Activated CD4-positive, alpha-beta T cell treated with anti-CD3 and anti-CD28 coated beads, Interleukin-2, amount 10 ng/mL, durations not matched to agents 7 days and 5 days (primary cell): Measurements from ENCODE around the gene CCDC40. TPM values are rescaled to one million over a fixed set of nuclear protein-coding genes. Genes with fewer than 3 reads are reported as not detected.

ENCODE experiments used
- CTCF ChIA-PET: fragments of 350-600 bp; sonication (Branson Sonifier 250); formaldehyde crosslinking; loops from one replicate; lab custom pipeline; 2021; ENCODE audit warnings: antibody characterized with exemption; lab: Charles Lee
- POLR2A ChIA-PET: fragments of 350-600 bp; sonication (Branson Sonifier 250); formaldehyde crosslinking; loops from one replicate; lab custom pipeline; 2021; ENCODE audit warnings: antibody characterized with exemption; lab: Charles Lee
- DNase-seq: peaks from one replicate; pipeline ENCODE4 v3.0.0-alpha.2; 2020
- H3K27ac Mint-ChIP-seq: one replicate; pipeline ENCODE4 v1.8.0; 2021; ENCODE audit warnings: mild to moderate bottlenecking, moderate library complexity, mixed read lengths
- H3K27me3 Mint-ChIP-seq: one replicate; pipeline ENCODE4 v1.8.0; 2021; ENCODE audit warnings: mixed read lengths
- H3K36me3 Mint-ChIP-seq: one replicate; pipeline ENCODE4 v1.8.0; 2021; ENCODE audit warnings: low read depth, mixed read lengths
- H3K4me1 Mint-ChIP-seq: one replicate; pipeline ENCODE4 v1.8.0; 2021; ENCODE audit warnings: mixed read lengths
- H3K4me3 Mint-ChIP-seq: one replicate; pipeline ENCODE4 v1.8.0; 2021; ENCODE audit warnings: mild to moderate bottlenecking, moderate library complexity, mixed read lengths
- H3K9me3 Mint-ChIP-seq: one replicate; pipeline ENCODE4 v1.8.0; 2021; ENCODE audit warnings: mixed read lengths
- total RNA-seq, 2 experiments: library from RNA; stranded (reverse); gene quantifications; one replicate each; pipeline ENCODE4 v1.2.3, GENCODE V29; 2021

CCDC40 gene
- total RNA-seq, 2 experiments from 2014 or later: not detected

DNA sequence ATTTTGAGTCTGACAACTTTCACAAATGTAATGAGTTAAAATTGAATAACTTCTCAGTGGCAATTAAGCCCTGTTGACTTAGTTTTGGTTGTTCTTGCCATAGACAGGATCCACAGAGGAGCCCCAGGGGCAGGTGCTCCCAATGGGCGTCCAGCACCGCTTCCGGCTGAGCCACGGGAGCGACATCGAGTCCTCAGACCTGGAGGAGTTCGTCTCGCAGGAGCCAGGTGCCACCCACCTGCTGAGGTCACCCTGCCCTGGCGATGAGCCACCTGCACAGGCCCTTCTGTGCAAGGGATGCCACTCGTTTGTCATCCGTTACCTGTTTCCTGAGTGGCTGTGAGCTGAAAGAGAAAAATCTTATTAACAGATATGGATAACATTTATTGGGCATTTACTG lies 10.7 kb downstream of the CCDC40 start:
- ChIA-PET CTCF (no interaction called here), POLR2A (no interaction called here)
- H3K27me3 Mint-ChIP-seq: peaks cover 2% of the 10 kb centered on the region

DNA sequence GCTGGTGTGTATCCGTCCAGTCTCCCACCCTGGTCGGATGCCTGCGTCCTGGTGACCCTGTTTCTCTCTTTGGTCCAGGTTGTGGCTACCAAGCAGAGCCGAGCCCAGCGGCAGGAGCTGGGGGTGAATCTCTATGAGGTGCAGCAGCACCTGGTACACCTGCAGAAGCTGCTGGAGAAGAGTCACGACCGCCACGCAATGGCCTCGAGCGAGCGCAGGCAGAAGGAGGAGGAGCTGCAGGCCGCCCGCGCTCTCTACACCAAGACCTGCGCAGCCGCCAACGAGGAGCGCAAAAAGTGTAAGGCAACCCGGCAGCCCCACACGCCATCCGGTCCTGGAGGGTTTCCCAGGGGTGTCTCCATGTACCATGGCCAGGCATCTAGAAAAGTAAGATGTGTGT lies 13.5 kb downstream of the CCDC40 start:
- H3K36me3 Mint-ChIP-seq: no peaks in the 10 kb centered on the region
- DNase-seq: no peak
- no peak overlapping the region for H3K27ac Mint-ChIP-seq
- no peak overlapping the region for H3K4me3 Mint-ChIP-seq
- H3K4me1 Mint-ChIP-seq: no peaks in the 10 kb centered on the region
- CTCF ChIA-PET: interaction anchor here (0.9 kb wide), 1 partner anchor 51 kb away, joined by 3 read pairs; the partner anchor contains the start of gene GAA
- H3K9me3 Mint-ChIP-seq: no peaks in the 10 kb centered on the region
- peaks cover 2% of the 10 kb centered on the region for H3K27me3 Mint-ChIP-seq
- POLR2A ChIA-PET: no interaction called here

More for the DNA sequence above, 10.7 kb downstream of the CCDC40 start:
- Mint-ChIP-seq H3K4me3 (no peak overlapping the region), H3K36me3 (no peaks in the 10 kb centered on the region), H3K4me1 (no peaks in the 10 kb centered on the region), H3K27ac (no peak overlapping the region), H3K9me3 (no peaks in the 10 kb centered on the region)
- DNase-seq: no peak

DNA sequence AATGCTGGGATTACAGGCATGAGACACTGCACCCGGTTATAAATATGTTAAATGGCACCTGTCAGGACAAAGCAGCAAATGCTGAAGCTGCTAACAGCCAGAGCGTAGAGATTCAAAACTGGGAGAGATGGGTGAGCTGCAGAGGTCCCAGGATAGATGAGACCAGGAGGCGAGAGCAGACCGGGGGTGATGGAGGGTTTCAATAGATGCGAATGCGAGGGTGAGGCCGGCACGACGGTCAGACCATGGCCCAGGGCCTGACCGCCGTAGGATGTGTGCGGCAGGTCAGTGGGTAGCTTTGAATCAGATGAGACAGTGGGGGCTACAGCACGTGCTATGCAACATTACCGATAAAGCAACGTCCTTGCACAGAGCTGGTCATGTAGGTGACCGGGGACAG lies 14.3 kb downstream of the CCDC40 start:
- Mint-ChIP-seq H3K36me3 (no peaks in the 10 kb centered on the region), H3K27ac (no peak overlapping the region), H3K27me3 (peaks cover 3% of the 10 kb centered on the region), H3K4me3 (no peak overlapping the region), H3K9me3 (no peaks in the 10 kb centered on the region), H3K4me1 (no peaks in the 10 kb centered on the region)
- ChIA-PET CTCF (interaction anchor here (0.9 kb wide), 1 partner anchor 51 kb away, joined by 3 read pairs; the partner anchor contains the start of gene GAA), POLR2A (no interaction called here)
- DNase-seq: no peak

DNA sequence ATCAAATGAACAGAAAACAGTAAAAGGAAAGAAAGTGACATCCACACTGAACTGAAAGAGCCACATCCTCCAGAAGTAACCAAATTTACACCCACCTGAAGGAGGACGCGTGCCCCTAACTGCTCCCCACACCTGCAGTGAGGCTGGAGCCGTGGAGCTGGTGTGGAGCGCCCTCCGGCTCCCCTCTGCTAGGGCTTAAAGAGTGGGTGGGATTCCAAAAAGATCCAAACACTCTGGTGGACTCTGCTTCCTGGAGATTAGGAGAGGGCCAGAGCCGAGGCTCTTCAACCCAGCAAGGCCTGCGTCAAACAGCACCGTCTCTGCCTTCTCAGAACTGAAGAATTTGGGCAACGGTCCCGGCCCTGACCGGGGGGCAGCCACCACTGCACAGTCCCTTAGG lies 15.2 kb downstream of the CCDC40 start:
- ChIA-PET CTCF (no interaction called here), POLR2A (no interaction called here)
- no peaks in the 10 kb centered on the region for H3K36me3 Mint-ChIP-seq
- no peaks in the 10 kb centered on the region for H3K4me1 Mint-ChIP-seq
- H3K27ac Mint-ChIP-seq: no peak overlapping the region
- peaks cover 4% of the 10 kb centered on the region for H3K27me3 Mint-ChIP-seq
- H3K4me3 Mint-ChIP-seq: no peak overlapping the region
- no peaks in the 10 kb centered on the region for H3K9me3 Mint-ChIP-seq
- DNase-seq: no peak

DNA sequence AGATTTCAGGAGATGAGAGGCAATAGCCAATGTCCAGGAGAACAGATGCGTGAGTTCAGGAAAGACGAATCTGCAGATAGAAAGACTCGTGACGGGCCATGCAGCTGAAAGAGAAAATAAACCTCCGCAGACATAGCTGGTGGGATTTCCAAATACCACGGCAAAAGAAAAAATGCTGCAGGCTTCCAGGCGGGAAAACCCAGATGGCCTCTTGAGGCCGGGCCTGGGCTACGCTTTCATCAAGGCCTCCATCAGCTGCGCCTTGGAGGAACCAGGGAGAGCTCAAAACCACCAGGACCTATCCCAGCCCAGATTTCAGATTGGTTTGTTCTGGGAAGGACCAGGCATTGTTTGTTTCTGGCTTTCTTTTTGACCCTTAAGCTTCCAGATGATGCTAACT lies 16.7 kb downstream of the CCDC40 start:
- H3K27me3 Mint-ChIP-seq: peaks cover 4% of the 10 kb centered on the region
- DNase-seq: no peak
- no peak overlapping the region for H3K27ac Mint-ChIP-seq
- CTCF ChIA-PET: no interaction called here
- POLR2A ChIA-PET: no interaction called here
- no peak overlapping the region for H3K4me3 Mint-ChIP-seq
- no peaks in the 10 kb centered on the region for H3K4me1 Mint-ChIP-seq
- H3K9me3 Mint-ChIP-seq: no peaks in the 10 kb centered on the region
- H3K36me3 Mint-ChIP-seq: no peaks in the 10 kb centered on the region

DNA sequence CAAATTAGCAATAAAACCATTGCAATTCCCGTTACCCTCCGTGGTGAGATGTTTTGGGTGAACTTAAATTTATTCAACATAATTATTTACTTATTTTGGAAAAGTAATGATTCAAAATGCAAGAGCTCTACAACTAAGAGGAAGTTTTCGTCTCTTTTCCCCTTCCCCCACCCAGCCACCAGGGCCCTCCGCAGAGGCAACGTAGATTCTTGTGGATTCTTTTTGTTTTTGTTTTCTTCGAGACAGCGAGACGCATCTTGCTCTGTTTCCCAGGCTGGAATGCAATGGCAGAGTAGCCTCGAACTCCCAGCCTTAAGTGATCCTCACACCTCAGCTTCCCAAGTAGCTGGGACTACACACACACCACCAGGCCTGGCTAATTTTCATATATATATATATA lies 19.2 kb downstream of the CCDC40 start:
- Mint-ChIP-seq H3K27ac (no peak overlapping the region), H3K4me1 (no peaks in the 10 kb centered on the region), H3K27me3 (peaks cover 4% of the 10 kb centered on the region), H3K9me3 (no peaks in the 10 kb centered on the region), H3K4me3 (no peak overlapping the region), H3K36me3 (no peaks in the 10 kb centered on the region)
- ChIA-PET POLR2A (no interaction called here), CTCF (no interaction called here)
- DNase-seq: no peak

DNA sequence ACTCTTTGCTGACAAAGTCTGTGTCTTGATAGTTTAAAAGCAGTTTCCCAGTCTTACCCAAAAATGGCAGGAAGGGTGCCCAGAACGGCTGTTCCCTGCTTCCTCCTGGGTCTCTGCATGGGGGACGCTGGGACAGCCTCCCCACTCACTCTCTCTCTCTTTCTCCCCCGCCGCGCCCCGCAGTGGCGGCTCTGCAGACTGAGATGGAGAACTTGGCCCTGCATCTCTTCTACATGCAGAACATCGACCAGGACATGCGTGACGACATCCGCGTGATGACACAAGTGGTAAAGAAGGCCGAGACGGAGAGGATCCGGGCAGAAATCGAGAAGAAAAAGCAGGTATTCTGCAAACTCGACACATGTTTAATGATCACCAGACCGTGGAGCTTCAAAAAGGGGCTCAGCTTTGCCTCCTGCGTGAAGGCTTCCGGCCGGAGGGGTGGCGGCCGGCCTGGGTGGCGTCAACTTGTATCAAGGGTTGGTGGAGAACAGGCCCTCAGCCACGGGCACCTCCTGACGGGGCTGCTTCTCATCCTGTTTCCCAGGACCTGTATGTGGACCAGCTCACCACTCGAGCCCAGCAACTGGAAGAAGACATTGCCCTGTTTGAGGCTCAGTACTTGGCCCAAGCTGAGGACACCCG lies 22.0 kb downstream of the CCDC40 start:
- ChIA-PET CTCF (interaction anchor here (0.6 to 0.8 kb wide), 2 partner anchors 136 to 289 kb away, joined by 3 to 5 read pairs; no protein-coding TSS in a partner anchor), POLR2A (no interaction called here)
- Mint-ChIP-seq H3K27me3 (peaks cover 2% of the 10 kb centered on the region), H3K9me3 (no peaks in the 10 kb centered on the region), H3K36me3 (no peaks in the 10 kb centered on the region), H3K27ac (no peak overlapping the region), H3K4me1 (no peaks in the 10 kb centered on the region), H3K4me3 (no peak overlapping the region)
- DNase-seq: no peak

DNA sequence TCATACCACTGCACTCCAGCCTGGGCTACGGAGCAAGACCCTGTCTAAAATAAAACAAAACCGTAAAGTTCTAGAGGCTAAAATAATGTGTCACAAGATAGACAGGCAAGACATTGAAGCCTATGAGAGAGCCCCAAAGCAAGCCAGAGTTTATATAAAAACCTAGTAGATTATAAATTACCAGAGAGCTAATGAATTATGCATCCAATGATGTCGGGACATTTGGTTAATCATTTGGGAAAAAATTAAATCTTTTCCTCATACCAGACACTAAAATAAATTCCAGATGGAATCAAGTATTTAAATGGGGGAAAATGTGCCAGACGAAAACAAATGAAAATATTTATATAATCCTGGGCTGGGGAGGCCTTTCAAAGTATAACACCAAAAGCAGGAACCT lies 24.2 kb downstream of the CCDC40 start:
- no peaks in the 10 kb centered on the region for H3K4me1 Mint-ChIP-seq

DNA sequence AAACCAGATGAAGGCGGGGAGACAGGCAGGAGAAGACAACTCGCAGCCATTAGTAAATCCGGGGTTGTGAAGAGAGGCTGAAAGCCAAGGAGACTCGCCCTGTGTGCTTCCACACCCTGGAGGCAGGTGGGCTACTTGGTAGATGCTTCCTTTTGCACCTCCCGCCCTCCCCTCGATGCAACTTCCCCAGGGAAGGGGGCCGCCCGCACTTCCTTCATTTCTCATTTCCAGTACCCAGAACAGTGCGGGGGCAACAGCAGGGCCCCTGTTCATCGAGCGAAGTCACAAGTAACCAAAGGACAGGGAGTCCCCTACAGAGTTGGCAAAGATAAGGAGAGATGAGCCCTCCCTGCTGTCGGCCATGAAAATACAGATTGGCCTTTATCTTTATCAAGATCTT lies 25.0 kb downstream of the CCDC40 start:
- Mint-ChIP-seq H3K4me1 (no peaks in the 10 kb centered on the region), H3K4me3 (no peak overlapping the region), H3K36me3 (no peaks in the 10 kb centered on the region), H3K27me3 (no peaks in the 10 kb centered on the region), H3K9me3 (no peaks in the 10 kb centered on the region), H3K27ac (no peak overlapping the region)
- ChIA-PET POLR2A (no interaction called here), CTCF (no interaction called here)
- DNase-seq: no peak

More for the DNA sequence above, 24.2 kb downstream of the CCDC40 start:
- Mint-ChIP-seq H3K9me3 (no peaks in the 10 kb centered on the region), H3K4me3 (no peak overlapping the region), H3K36me3 (no peaks in the 10 kb centered on the region), H3K27me3 (peaks cover 1% of the 10 kb centered on the region), H3K27ac (no peak overlapping the region)
- POLR2A ChIA-PET: no interaction called here
- no peak for DNase-seq
- CTCF ChIA-PET: no interaction called here

DNA sequence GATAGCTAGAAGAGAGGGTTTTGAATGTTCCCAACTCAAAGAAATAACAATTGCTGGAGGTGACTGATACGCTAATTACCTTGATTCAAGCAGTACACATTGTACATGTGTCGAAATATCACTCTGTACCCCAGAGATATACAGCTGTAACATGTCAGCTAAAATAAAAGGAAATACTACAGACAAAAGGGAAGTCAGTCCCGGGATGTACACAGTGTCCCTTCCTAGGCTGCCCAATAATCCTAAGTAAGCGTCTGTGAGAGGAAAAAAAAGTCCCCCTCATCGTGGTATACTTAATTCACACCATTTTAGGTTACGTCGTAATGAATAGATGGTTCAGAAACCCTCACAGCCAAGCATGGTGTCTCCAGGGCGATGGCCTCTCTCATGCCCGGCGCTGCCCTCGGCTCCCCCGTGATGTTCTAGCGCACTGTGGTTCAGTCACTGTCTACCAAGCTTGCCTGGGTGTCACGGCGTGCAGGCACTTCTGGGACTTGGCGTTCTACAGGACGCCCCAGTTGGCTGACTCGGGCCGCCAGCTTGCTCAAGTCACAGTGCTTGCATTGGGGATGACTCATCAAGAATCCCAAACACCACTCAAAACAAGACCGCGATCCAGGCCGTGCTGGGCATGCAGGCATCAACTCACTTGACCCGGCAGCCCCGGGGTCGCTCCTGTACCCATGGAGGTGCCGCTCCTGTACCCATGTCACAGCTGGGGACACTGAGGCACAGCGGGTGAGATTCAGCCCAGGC lies 27.6 kb downstream of the CCDC40 start:
- Mint-ChIP-seq H3K36me3 (no peaks in the 10 kb centered on the region), H3K27ac (no peak overlapping the region), H3K4me3 (no peak overlapping the region), H3K4me1 (no peaks in the 10 kb centered on the region), H3K27me3 (no peaks in the 10 kb centered on the region), H3K9me3 (no peaks in the 10 kb centered on the region)
- POLR2A ChIA-PET: no interaction called here
- CTCF ChIA-PET: interaction anchor here (0.5 kb wide), 1 partner anchor 112 kb away, joined by 3 read pairs; no protein-coding TSS in a partner anchor
- DNase-seq: no peak

DNA sequence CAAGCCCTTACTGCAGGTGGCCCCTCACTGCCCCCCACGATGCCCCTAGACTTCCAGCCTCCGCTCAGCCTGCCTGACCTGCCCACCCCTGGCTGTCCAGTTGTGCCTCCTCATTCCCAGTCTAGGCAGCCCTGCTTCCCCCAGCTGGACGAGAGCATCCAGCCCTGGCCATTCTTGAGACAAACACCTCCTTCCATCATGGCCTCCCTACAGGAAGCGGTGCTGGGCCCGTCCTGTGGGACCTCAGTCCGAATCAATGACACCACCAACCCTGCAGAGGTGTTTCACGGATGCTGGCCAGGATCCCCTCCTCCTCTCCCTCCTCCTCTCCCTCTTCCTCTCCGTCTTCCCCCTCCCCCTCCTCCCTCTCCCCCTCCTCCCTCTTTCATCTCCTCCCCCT lies 28.3 kb downstream of the CCDC40 start:
- H3K27ac Mint-ChIP-seq: no peak overlapping the region
- DNase-seq: no peak
- H3K4me1 Mint-ChIP-seq: peaks cover 3% of the 10 kb centered on the region
- no peaks in the 10 kb centered on the region for H3K36me3 Mint-ChIP-seq
- no peak overlapping the region for H3K4me3 Mint-ChIP-seq
- H3K9me3 Mint-ChIP-seq: no peaks in the 10 kb centered on the region
- POLR2A ChIA-PET: no interaction called here
- H3K27me3 Mint-ChIP-seq: no peaks in the 10 kb centered on the region
- CTCF ChIA-PET: interaction anchor here (0.5 kb wide), 1 partner anchor 113 kb away, joined by 3 read pairs; no protein-coding TSS in a partner anchor

DNA sequence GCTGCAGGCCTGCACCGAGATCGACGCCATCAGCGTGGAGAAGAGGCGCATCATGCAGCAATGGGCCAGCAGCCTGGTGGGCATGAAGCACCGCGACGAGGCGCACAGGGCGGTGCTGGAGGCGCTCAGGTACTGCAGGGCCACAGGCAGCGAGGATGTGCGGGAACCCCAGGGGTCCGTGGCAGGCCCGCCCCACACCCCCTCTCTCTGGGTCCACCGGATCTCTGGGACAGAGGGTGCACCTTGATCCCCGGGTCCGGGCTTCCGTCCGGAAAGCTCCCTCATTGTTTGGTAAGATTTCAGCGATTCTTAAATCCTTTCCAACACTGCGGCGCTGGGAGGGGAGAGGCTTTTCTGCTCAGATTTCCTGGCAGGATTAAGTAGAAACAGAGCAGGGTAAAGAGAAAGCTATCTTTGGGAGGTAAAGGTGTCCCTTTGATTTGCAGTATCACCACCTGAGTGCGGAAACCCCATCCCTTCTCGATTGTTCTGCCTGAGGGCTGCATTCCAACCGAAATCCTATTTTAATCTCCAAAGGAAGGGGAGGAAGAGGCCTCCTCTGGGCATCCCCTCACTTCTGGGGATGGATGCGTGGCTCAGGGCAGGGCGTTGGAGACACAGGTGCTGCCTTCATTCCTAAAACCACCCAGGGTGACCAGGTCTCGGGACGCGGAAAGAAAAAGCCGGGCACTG lies 29.2 kb downstream of the CCDC40 start:
- Mint-ChIP-seq H3K27me3 (no peaks in the 10 kb centered on the region), H3K9me3 (no peaks in the 10 kb centered on the region), H3K4me1 (peaks cover 5% of the 10 kb centered on the region), H3K4me3 (no peak overlapping the region), H3K36me3 (no peaks in the 10 kb centered on the region), H3K27ac (no peak overlapping the region)
- ChIA-PET POLR2A (no interaction called here), CTCF (interaction anchor here (0.5 kb wide), 1 partner anchor 568 kb away, joined by 3 read pairs; no protein-coding TSS in a partner anchor)
- DNase-seq: no peak
